Left renal pelvis (tissue), 4 donors: Measurements from ENCODE around the gene KRTAP5-7. TPM values are rescaled to one million over a fixed set of nuclear protein-coding genes. Genes with fewer than 3 reads are reported as not detected.
"Not testable (repeated sequence)": the region's sequence is repeated elsewhere in the genome, so short reads cannot be mapped to it uniquely, and the experiment has no call there.

ENCODE experiments used
- DNase-seq, 4 donors: peaks; one replicate each; pipeline ENCODE4 v3.0.0-alpha.2; 2013; ENCODE audit warnings: low read depth in 4 of 4, low spot score in 3 of 4
- polyA plus RNA-seq, 4 donors: library from polyadenylated mRNA; unstranded; fragments of 120-200 nt; gene quantifications; one replicate each; pipeline ENCODE4 v1.2.1, GENCODE V29; 2013; ENCODE audit not compliant: insufficient read length in 4 of 4

The KRTAP5-7 gene
- under 1 TPM in 1 of 4 donors, not detected in 3; 0.20 TPM for polyA plus RNA-seq

- not testable (repeated sequence) for DNase-seq
Measured at GRCh38 chr11:71526796-71527575, at the start of gene KRTAP5-7. KRTAP5-7 (plus strand) TSS chr11:71527267; CDS start chr11:71527301, 34 bp downstream.

- DNase-seq: no peak
Measured at GRCh38 chr11:71477641-71478527, 49.2 kb upstream of the KRTAP5-7 start.

GRCh38 chr11:71478528-71478840 lies 48.6 kb upstream of the KRTAP5-7 start:
- DNase-seq: no peak

- DNase-seq: no peak
Measured at GRCh38 chr11:71481101-71481960, 45.7 kb upstream of the KRTAP5-7 start.

- no peak for DNase-seq
Measured at GRCh38 chr11:71482216-71482615, 44.9 kb upstream of the KRTAP5-7 start.

- no peak for DNase-seq
Measured at GRCh38 chr11:71482746-71483364, 44.2 kb upstream of the KRTAP5-7 start.

GRCh38 chr11:71483692-71484091 lies 43.4 kb upstream of the KRTAP5-7 start:
- DNase-seq: no peak

GRCh38 chr11:71484248-71485062 lies 42.6 kb upstream of the KRTAP5-7 start:
- no peak for DNase-seq

- no peak for DNase-seq
Measured at GRCh38 chr11:71485063-71485399, 42.0 kb upstream of the KRTAP5-7 start.

- no peak for DNase-seq
Measured at GRCh38 chr11:71485466-71485865, 41.6 kb upstream of the KRTAP5-7 start.

- no peak for DNase-seq
Measured at GRCh38 chr11:71486320-71486719, 40.7 kb upstream of the KRTAP5-7 start.

- no peak for DNase-seq
Measured at GRCh38 chr11:71488681-71489270, 38.3 kb upstream of the KRTAP5-7 start.

- DNase-seq: no peak
Measured at GRCh38 chr11:71489311-71490043, 37.6 kb upstream of the KRTAP5-7 start.

- no peak for DNase-seq
Measured at GRCh38 chr11:71490044-71490730, 36.9 kb upstream of the KRTAP5-7 start.

- no peak for DNase-seq
Measured at GRCh38 chr11:71490731-71491390, 36.2 kb upstream of the KRTAP5-7 start.

GRCh38 chr11:71491531-71491930 lies 35.5 kb upstream of the KRTAP5-7 start:
- no peak for DNase-seq

- DNase-seq: no peak
Measured at GRCh38 chr11:71491940-71492339, 35.1 kb upstream of the KRTAP5-7 start.
